GM12801 (cell line): ENCODE measurements around the gene TTLL9.

Experiments used
- TF ChIP-seq, protein P1 (sequence below): IDR thresholded peaks from one replicate; pipeline ENCODE4 v1.5.1; 2011; ENCODE audit warnings: control low read depth; ENCODE audit not compliant: insufficient read length; ENCODE audit errors: extremely low read depth

The TTLL9 gene

DNA sequence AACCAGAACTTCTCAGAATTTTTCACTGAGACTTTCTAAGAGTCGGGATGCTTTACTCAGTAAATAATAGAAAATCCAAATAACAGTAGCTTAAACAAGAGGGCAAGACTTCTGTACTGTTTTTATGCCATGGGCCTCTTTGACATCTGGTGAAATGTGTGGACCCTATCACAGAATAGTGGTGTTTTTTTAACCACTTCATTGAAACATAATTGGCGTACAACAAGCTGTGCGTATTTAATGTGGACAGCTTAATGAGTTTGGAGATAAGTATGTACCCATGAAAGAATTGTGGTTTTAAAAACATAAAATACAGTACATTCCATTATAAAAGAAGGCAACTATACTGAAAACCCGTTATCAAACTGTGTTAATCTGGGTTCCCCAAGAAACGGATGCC, 43.7 kb downstream of the TTLL9 start:
- TF ChIP-seq, protein P1, sequence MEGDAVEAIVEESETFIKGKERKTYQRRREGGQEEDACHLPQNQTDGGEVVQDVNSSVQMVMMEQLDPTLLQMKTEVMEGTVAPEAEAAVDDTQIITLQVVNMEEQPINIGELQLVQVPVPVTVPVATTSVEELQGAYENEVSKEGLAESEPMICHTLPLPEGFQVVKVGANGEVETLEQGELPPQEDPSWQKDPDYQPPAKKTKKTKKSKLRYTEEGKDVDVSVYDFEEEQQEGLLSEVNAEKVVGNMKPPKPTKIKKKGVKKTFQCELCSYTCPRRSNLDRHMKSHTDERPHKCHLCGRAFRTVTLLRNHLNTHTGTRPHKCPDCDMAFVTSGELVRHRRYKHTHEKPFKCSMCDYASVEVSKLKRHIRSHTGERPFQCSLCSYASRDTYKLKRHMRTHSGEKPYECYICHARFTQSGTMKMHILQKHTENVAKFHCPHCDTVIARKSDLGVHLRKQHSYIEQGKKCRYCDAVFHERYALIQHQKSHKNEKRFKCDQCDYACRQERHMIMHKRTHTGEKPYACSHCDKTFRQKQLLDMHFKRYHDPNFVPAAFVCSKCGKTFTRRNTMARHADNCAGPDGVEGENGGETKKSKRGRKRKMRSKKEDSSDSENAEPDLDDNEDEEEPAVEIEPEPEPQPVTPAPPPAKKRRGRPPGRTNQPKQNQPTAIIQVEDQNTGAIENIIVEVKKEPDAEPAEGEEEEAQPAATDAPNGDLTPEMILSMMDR, result no peak

DNA sequence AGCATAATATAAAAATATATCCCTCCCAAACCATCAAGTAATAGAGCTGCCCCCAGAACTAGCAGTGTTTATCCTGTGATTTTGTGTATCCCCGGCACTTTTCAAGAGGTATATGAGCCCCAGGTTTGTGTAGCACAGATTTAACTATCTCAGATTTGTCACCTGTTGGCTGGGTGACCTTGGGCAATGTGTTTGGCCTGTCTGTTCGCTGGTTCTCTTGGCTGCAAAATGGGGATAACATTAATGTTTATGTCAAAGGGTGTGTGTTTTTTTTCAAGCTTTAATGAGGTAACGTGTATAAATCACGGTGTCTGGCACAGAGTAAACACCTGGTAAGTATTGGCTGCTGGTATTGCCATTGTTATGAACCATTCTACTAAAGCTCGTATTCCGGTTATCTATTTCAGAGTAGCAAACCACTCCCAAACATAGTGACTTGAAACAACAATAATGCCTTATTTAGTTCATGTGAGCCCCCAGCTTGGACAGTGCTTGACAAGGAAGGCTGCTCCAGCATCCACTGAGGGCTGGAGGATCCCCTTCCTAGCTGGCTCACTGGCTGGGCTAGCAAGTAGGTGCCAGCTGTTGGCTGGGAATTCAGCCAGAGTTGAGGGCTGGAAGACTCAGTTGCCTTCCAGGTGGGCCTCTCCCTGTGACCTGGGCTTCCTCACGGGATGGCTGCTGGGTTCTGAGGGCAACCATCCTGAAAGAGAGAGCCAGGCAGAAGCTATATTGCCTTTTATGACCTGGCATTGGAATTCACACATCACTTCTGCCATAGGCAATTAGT, 45.3 kb downstream of the TTLL9 start:
- TF ChIP-seq, protein P1, result no peak

DNA sequence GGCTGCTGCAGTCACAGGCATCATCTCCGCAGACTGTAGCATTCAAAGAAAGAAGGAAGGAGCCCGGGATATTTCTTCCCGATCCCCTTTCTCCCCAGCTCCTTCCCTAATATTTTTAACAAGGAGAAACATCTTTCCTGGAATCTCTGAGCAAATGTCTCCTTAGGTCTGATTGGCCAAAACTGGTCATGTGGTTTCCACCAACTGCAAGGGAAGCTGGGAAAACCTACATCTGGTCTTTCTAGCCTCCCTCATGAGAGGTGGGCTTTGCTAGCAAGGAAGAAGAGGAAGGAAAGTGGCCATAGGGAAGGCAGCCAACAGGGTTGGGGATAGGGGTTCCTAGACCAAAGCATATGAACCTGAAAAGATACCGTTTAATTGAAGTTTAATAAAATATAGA, 46.3 kb downstream of the TTLL9 start:
- TF ChIP-seq, protein P1, result no peak

DNA sequence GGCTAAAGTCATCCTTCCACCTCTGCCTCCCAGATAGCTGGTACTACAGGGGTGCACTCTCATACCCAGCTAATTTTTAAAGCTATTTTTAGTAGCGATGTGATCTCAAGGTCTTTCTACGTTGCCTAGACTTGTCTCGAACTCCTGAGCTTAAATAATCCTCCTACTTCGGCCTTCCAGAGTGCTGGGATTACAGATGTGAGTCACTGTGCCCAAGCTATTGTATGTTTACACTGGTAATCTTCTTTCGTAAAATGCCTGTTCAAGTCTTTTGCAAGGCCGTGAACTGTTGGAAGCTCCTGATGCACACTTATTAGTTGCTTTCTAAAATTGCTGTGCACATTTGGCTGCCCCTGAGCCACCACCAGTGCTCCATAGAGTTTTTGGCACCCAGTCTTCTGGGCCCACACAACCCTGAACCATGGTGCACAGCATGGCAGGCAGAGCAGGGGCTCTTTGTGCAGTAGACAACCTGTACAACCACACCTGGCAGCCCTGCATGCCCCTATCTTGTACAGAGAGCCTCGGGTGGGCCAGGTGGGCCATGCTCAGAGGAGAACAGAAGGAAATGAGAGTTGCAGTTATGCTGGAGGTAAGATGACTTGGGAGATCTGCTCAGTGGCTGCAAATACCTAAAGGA, 48.2 kb downstream of the TTLL9 start:
- TF ChIP-seq, protein P1, result no peak

DNA sequence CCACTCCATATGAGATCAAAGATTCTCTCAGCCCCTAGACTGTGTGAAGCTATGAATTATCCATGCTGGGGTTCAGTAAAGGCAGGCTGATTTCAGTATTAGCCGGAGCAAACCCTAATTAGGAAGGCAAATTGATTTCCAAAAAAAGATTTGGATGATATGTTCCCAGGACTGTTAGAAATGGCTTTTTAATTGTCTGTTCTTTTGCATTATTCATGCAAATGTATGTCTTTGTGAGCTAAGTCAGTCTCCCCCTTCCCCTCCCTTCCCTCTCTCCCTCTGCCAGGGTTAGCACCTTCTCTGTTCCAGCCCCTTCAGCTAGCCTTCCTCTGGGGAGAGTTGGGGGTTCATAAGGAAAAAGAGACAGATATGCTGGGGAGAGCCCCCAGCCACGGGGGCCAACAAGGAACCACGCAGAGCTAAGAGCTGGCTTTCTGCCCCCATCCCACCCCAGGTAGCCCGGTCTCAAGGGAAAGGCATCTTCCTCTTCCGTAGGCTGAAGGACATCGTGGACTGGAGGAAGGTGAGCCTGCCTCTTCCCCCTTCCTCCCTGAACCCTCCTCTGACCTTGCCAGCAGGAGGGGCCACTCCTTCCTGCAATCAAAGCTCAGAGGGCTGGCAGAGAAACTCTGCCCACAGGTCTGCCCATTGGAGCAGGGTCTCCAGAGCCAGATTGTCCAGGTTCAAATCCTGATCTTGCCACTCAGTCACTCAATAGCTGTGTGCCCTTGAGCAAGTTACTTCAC, 49.1 kb downstream of the TTLL9 start:
- TF ChIP-seq, protein P1, result no peak

DNA sequence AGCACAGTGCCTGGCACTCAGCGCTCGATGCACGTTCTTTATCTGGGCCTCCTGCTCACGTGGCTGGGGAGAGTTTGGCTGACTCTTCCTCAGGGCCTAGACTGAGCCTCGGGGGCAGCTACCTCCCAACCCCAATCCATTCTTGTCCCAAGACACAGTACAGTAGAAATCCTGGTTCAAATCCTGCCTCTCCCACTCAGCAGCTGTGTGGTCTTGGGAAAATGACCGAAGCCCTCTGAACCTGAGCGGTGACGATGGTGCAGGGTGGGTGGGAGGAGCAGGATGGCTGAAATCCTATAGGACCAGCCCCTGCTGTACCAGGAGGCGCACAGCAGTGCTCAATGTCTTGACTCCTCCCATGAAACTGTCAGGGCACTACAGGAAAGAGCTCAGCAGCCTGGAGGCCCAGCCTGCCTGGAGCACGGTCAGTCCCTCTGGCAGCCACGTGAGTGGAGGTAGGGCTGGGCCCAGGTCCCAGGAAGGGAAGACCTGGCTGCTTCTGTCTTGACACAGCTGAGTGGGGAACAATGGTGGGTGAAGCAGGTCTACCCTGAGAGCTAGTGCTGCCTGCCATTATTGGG, 49.9 kb downstream of the TTLL9 start:
- TF ChIP-seq, protein P1, result no peak

DNA sequence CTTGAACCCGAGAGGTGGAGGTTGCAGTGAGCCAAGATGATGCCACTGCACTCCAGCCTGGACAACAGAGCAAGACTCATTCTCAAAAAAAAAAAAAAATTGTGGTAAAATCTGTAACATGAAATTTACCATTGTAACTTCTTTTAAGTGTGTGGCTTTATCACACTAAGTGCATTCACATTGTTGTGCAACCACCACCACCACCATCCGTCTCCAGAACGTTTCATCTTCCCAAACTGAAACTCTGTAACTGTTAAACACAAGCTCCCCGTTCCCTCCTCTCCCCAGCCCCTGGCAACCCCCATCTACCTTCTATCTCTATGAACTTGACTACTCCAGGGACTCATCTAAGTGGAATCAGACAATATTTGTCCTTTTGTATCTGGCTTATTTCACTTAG, 51.7 kb downstream of the TTLL9 start:
- TF ChIP-seq, protein P1, result no peak
